HG03095 (cell line): ENCODE results near the gene ZNF519.

Source experiments
- ATAC-seq: cut with Tn5 transposase; IDR thresholded peaks from one replicate; pipeline ENCODE4 v1.9.1; 2021; ENCODE audit warnings: moderate library complexity; ENCODE audit not compliant: unreplicated experiment

ZNF519 gene

DNA sequence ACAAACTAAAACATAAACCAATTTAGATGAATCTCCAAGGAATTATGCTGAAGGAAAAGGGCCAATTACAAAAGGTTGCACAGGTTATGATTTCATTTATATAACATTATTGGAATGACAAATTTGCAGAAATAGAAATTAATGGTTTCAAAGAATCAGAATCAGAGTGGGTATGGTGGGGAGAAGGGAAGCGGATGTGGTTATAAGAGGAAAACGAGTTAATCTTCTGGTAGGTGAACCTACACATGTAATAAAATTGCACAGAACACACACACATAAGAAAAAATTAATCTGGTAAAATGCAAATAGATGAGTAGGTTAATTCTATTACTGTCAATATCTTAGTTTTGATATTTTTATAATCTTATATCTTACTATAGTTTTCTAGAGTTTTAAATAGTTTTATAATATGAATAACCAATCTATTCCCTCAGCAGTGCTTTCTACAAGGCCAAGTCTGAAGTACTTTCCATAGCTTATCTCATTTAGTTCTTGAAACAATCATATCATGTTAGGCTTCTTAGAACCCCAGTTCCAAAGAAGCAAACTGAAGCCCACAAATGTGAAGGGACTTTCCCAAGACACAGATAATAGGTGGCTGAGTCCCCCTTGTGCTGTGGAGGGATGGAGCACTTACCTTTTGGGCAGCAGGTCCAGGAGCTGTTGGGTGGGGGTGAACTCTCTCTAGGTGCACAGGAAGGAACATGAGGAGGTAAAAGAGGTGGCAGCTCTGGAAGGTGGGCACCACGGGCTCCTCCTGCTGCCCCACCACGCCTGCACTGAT lies 31.5 kb downstream of the ZNF519 start:
- no peak for ATAC-seq

DNA sequence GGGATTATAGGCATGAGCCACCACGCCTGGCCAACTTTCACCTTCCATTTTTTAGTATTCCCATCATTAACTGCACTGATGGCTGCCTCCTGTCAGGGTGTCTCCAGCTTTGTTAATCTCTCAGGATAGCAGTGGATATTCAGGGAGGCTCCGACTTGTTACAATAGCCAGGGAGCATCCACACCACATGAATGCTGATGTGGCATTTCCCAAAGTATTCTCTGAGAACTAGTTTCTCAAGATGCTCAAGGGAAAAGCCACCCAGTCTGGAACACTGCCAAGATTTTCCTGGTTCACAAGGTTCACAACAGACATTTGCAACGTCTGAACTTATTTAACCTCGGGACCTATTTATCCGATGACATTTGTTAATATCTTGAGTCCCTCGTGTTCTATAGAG lies 33.8 kb downstream of the ZNF519 start:
- ATAC-seq, result no peak

DNA sequence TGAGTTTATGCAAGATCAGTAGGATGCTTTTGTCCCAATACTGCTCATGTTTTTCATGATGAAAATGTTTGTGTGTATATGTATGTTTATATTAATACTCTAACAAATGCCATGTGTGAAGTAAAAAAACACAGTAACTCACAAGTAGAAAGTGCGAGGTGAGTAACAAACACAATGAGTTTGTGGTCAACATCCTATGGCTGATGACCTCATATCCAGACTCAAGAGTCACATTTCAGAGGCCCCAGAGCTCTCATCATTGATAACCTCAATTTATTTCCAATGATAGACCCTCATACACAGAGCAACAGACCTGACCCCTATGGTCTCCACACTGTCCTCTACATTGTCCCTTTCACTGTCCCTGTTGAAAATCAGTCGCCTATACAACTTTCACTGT lies 34.5 kb downstream of the ZNF519 start:
- no peak for ATAC-seq

DNA sequence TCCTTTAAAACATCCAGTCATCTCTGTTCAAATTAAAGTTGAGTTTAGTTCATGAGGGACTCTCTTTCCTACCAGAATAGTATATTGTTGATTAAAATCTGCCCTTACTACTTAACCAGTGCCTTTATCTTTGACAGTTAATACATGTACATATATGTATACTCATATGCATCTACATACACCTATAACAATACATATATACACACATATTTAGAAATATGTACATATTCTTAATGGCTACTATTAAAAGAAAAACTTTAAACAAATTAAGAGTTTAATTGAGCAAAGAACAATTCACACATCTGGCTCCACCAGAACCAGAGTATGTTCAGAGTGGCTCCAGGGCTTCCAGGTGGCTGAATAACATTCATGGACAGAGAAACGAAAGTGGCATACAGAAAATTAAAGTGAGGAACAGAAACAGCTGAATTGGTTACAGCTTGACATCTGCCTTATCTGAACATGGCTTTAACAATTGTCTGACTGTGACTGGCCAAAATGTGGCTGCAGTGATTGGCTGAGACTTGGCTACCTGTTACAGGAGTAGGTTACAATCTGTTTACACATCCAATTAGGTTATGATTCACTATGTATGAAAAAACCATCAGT lies 38.8 kb downstream of the ZNF519 start:
- ATAC-seq, result no peak

DNA sequence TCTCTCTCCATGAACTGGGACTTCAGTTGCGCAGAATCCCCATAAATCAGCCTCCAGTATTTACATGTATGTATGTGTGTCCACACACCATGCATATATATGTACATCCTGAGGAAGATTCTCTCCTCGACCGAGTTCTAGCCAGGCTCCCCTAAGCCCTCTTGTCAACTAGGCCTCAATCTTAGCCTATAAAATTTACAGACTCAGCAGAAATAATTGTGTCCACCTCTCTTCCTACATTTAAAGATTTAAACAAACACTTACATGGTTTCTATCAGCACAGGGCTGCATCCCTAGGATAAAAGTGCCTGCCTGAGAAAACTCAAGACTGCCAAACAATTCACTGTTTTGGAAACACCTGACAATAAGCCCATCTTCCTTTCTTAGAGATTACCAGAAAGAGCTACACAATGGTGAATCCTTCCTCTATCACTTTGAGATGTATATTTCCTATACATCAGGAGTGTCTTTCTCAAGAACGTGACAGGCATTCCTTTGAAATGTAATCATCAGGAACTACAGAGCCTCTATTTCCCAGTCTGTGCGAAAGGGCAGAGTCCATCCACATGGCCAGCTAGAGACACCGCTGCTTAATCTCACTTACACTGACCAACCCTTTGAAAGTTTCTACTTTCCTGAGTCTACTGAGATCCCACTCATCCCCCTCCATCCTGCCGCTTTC lies 39.5 kb downstream of the ZNF519 start:
- ATAC-seq, result no peak

DNA sequence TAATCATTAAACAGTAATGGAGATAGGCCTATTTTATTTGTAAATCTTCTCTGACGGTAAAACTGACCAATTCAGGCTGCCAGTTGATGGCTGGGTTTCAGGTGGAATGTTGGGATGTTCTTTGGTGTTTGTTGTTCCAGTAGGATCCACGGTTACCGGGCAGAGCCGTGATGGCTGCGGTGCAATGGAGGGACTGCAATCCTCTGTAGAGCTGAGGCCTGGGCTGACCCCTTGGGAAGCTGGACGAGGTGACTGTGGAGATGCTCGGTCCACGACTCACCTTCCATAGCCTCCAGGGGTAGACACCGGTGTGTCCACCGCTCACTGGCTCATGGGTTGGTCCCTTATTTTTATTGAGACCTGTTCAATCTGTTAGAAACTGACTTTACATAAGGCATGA lies 42.5 kb downstream of the ZNF519 start:
- no peak for ATAC-seq

DNA sequence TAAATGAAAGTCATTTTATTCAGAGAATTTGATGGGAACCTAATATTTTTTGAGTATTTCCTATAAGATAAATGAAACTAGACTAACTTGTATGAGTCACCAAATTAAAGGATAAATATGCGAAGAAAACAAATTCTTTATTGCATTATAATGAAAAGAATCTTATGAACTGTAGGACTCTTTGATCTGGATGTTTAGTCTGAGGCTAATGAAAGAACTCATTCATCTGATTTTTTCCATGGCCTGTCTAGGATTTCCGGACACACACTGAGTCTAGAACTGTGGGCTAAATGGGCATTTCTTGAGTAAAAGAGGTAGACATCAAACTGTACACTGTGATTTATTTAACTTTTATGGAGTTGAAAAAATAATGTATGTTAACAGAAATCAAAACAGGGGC lies 43.0 kb downstream of the ZNF519 start:
- no peak for ATAC-seq

DNA sequence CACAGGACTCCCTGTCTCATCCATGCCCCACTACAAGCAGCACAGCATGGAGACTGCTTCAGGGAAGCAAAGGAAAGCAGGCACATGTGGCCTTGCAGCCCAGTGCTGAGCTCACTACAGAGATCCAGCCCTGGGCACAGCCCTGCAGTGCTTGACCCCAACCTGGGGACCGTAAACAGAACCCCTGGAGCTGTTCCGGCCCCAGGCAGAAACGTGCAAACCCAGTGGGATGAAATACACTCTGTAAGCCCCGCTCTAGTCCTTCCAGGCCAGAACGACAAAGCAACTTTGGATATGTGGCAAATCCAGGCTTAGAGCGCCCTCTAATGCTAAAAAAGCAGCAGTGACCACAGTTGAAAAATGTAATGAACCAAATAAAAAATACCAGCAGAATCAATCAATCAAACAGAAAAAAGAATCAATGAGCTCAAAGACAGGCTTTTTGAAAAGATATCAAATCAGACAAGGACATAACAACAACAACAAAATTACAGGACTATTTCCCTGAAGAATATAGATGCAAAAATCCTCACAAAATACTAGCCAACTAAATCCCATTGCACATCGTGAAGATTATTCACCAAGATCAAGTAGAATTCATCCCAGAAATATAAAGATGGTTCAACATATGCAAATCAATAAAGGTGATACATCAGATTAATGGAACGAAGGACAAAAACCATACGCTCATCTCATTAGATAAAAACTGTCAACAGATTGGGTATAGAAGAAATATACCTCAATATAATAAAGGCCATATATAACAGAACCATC lies 45.6 kb downstream of the ZNF519 start:
- no peak for ATAC-seq

DNA sequence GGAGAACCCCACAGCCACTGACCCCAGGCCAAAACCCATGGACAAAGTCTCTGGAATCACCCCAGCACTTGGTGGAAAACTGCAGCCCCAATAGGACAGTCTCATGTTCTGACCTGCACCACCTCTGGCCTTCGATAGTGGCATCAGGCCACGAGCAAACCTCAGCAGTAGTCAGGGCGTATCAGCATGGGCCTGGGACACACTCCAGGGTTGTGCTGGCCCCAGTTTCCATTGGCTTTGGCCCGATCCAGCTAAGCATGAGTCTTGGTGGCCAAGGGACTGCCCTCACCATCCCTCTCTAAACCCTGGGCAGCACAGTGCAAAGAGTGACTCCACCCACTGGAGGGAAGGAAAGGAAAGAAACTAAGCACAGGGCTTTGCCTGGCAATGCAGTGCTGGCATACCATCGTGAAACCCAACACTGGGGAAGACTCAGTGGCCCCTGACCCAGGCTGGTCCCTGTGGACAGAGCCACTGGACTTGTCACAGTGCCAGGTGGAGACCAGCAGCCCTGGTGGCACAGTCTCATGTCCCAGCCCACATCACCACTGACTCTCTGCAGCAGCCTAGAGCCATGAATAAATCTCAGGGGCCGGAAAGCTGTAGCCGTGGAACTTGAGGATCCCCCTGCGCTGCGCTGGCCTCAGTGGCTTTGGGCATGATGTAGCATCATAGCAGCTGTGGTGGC lies 46.3 kb downstream of the ZNF519 start:
- ATAC-seq, result no peak

DNA sequence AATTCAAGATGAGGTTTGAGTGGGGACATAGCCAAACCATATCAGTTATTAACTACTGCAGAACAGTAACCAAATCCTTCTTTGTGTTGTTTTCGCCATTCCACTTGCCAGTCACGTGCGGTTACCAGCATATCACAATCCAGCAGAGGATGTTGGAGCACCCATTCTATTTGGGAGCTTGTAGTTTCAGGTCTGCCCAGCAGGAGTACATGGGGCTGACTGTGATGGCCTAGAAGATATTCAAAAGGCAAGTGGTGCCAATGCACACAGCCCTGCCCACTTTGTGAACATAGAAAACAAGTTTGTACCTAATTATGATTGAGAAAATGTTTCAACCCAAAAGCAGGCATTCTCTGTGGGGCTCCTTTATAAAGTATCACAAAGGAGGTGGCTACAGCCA lies 57.0 kb downstream of the ZNF519 start:
- ATAC-seq, result no peak

DNA sequence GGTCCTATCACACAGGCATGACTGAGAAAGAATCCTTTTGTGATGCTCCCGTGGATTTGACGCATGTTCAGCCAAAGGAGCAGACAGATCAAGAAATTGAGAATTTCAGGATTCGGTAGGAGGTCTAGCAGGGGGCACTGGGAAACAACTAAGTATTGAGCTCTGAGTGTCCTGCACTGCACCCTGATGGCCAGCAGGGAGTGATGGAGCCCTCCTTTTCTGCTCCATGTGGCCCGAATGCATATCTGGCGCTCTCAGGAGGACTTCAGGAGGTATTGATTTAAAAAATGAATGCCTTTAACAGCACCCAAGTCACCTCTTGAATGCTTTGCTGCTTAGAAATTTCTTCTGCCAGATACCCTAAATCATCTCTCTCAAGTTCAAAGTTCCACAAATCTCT lies 58.0 kb downstream of the ZNF519 start:
- no peak for ATAC-seq

DNA sequence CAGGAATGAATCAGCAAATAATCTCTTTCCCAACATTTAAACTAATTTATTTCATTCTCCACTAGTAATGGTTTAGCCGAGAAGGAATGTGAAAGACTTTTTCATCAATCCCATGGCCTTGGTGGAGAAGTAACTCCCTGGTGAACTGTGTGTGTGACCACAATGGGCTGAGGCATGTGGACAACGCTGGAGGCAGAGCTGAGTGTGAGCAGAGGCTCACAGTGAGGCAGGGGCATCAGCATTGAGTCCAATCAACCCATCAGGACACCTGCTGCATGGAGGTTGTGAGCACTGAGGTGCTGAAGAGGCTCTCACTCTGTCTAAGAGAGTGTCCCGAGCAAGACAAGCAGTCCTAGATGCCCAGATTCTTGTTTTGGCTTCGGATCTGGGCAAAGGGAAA lies 78.6 kb downstream of the ZNF519 start:
- ATAC-seq, result no peak
